ENCODE data around the gene MYO6.

MYO6 gene

DNA sequence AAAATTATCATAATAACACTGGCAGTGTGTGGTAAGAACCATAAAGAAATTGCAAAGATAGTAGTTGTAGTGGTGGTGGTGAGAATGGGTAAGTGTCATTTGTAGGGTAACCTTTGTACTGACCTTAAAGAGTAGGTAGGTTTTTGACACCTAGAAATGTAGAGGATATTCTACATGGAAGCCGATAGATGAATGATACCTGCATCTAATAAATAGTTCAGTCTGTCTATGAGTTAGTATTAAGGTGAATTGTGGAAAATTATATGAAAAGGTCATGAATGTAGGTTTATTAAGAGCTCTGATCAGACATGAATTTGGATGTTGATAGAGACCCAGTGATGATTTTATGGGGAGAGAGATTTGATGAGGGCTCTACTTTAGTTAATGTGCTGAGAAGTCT lies 78.1 kb downstream of the MYO6 start:
- DNase-seq (ENCODE audit: low read depth, low spot score), result no peak
- Histone ChIP-seq H3K36me3 (ENCODE audit: insufficient read depth, insufficient read length, low read length) (no peaks in the 10 kb centered on the region), H3K4me1 (ENCODE audit: insufficient read depth, insufficient read length) (no peaks in the 10 kb centered on the region), H3K9me3 (ENCODE audit: insufficient read depth, low read length) (no peaks in the 10 kb centered on the region), H3K9ac (ENCODE audit: insufficient read length, low read depth) (no peak overlapping the region), H3K27me3 (ENCODE audit: insufficient read depth, insufficient read length) (no peaks in the 10 kb centered on the region), H3K4me3 (ENCODE audit: insufficient read length, low read depth) (no peak overlapping the region)
- TF ChIP-seq ZNF274 (IDR thresholded peaks at IDR 0.05; ENCODE audit: low read depth, low read length) (no peak), SUZ12 (IDR thresholded peaks at IDR 0.05; ENCODE audit: extremely low read depth, insufficient read depth, insufficient read length) (no peak), YY1 (IDR thresholded peaks at IDR 0.05; ENCODE audit: insufficient read depth, insufficient read length) (no peak)

- Histone ChIP-seq H3K9me3 (ENCODE audit: insufficient read depth, low read length) (no peaks in the 10 kb centered on the region), H3K9ac (ENCODE audit: insufficient read length, low read depth) (no peak overlapping the region), H3K4me3 (ENCODE audit: insufficient read length, low read depth) (no peak overlapping the region), H3K36me3 (ENCODE audit: insufficient read depth, insufficient read length, low read length) (peaks cover 3% of the 10 kb centered on the region), H3K27me3 (ENCODE audit: insufficient read depth, insufficient read length) (no peaks in the 10 kb centered on the region), H3K4me1 (ENCODE audit: insufficient read depth, insufficient read length) (no peaks in the 10 kb centered on the region)
- DNase-seq (ENCODE audit: low read depth, low spot score), result no peak
- no peak for TF ChIP-seq YY1 (IDR thresholded peaks at IDR 0.05; ENCODE audit: insufficient read depth, insufficient read length)
- no peak for TF ChIP-seq SUZ12 (IDR thresholded peaks at IDR 0.05; ENCODE audit: extremely low read depth, insufficient read depth, insufficient read length)
- TF ChIP-seq ZNF274 (IDR thresholded peaks at IDR 0.05; ENCODE audit: low read depth, low read length), result no peak
Observed at GRCh38 chr6:75830959-75831885, 82.2 kb downstream of the MYO6 start.

DNA sequence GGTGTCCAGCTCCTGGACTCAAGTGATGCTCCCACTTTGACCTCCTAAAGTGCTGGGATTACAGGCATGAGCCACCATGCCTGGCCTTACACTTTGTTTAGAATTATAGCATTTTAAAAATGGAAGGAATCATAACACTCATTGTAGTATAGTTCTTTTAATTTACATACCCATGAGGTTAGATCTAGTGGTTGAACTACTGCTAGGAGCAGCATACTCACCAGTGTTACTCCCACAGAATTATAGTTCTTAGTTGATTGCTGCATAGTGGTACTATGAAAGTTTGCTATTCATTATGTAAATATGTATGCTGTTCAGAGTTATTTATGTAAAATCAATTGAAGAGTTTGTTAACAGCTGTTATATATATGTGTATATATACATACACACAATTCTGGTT lies 85.4 kb downstream of the MYO6 start:
- H3K9ac ChIP-seq (ENCODE audit: insufficient read length, low read depth), result no peak overlapping the region
- no peak for TF ChIP-seq YY1 (IDR thresholded peaks at IDR 0.05; ENCODE audit: insufficient read depth, insufficient read length)
- no peak for TF ChIP-seq SUZ12 (IDR thresholded peaks at IDR 0.05; ENCODE audit: extremely low read depth, insufficient read depth, insufficient read length)
- no peak for TF ChIP-seq ZNF274 (IDR thresholded peaks at IDR 0.05; ENCODE audit: low read depth, low read length)
- no peak for DNase-seq (ENCODE audit: low read depth, low spot score)
- H3K9me3 ChIP-seq (ENCODE audit: insufficient read depth, low read length), result no peaks in the 10 kb centered on the region
- no peaks in the 10 kb centered on the region for H3K4me1 ChIP-seq (ENCODE audit: insufficient read depth, insufficient read length)
- no peaks in the 10 kb centered on the region for H3K27me3 ChIP-seq (ENCODE audit: insufficient read depth, insufficient read length)
- no peak overlapping the region for H3K4me3 ChIP-seq (ENCODE audit: insufficient read length, low read depth)
- peaks cover 3% of the 10 kb centered on the region for H3K36me3 ChIP-seq (ENCODE audit: insufficient read depth, insufficient read length, low read length)

DNA sequence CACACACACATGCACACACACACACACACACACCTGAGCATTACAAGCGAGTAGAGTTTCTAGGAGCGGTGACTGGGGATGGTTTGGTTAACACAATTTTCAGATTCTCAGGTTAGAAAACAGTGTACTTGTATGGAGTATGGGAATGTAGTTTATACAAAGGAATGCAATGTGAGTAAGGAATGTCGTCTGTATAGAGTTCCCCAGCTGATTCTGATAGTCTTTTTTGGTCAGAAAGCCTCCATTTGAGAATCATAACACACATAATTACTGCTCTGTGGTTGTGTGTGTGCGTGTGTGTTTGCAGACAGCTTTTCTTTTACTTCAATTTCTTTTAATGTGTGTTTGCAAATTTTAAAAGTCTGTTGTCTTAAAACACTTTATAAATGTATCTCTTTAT lies 93.2 kb downstream of the MYO6 start:
- no peak for DNase-seq (ENCODE audit: low read depth, low spot score)
- no peak for TF ChIP-seq SUZ12 (IDR thresholded peaks at IDR 0.05; ENCODE audit: extremely low read depth, insufficient read depth, insufficient read length)
- TF ChIP-seq ZNF274 (IDR thresholded peaks at IDR 0.05; ENCODE audit: low read depth, low read length), result no peak
- no peak for TF ChIP-seq YY1 (IDR thresholded peaks at IDR 0.05; ENCODE audit: insufficient read depth, insufficient read length)
- Histone ChIP-seq H3K4me3 (ENCODE audit: insufficient read length, low read depth) (no peak overlapping the region), H3K9me3 (ENCODE audit: insufficient read depth, low read length) (no peaks in the 10 kb centered on the region), H3K4me1 (ENCODE audit: insufficient read depth, insufficient read length) (no peaks in the 10 kb centered on the region), H3K36me3 (ENCODE audit: insufficient read depth, insufficient read length, low read length) (no peaks in the 10 kb centered on the region), H3K9ac (ENCODE audit: insufficient read length, low read depth) (no peak overlapping the region), H3K27me3 (ENCODE audit: insufficient read depth, insufficient read length) (no peaks in the 10 kb centered on the region)

DNA sequence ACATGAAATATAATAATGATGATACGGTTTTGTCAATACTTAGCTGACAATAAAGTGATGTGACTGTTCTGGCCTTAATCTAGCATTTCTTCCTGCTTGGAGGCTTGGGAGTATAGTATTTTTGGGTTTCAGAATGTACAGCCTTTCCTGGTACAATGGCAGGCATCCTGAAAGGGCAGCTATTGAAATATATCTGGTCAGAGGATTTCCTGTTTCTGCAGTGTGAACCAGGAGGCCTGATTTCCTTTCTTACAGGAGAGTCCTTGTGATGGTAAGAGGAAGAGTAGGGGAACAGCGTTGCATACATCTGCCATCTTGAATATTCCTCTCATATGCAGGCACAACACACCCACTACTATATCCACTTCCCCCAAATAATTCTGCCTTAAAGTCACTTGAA lies 93.7 kb downstream of the MYO6 start:
- no peak for DNase-seq (ENCODE audit: low read depth, low spot score)
- Histone ChIP-seq H3K9ac (ENCODE audit: insufficient read length, low read depth) (no peak overlapping the region), H3K27me3 (ENCODE audit: insufficient read depth, insufficient read length) (no peaks in the 10 kb centered on the region), H3K9me3 (ENCODE audit: insufficient read depth, low read length) (no peaks in the 10 kb centered on the region), H3K36me3 (ENCODE audit: insufficient read depth, insufficient read length, low read length) (no peaks in the 10 kb centered on the region), H3K4me1 (ENCODE audit: insufficient read depth, insufficient read length) (no peaks in the 10 kb centered on the region), H3K4me3 (ENCODE audit: insufficient read length, low read depth) (no peak overlapping the region)
- TF ChIP-seq ZNF274 (IDR thresholded peaks at IDR 0.05; ENCODE audit: low read depth, low read length), result no peak

GRCh38 chr6:75843396-75843795 lies 94.4 kb downstream of the MYO6 start:
- no peaks in the 10 kb centered on the region for H3K36me3 ChIP-seq (ENCODE audit: insufficient read depth, insufficient read length, low read length)
- no peak overlapping the region for H3K4me3 ChIP-seq (ENCODE audit: insufficient read length, low read depth)
- no peaks in the 10 kb centered on the region for H3K4me1 ChIP-seq (ENCODE audit: insufficient read depth, insufficient read length)
- no peaks in the 10 kb centered on the region for H3K27me3 ChIP-seq (ENCODE audit: insufficient read depth, insufficient read length)
- no peak overlapping the region for H3K9ac ChIP-seq (ENCODE audit: insufficient read length, low read depth)
- TF ChIP-seq YY1 (IDR thresholded peaks at IDR 0.05; ENCODE audit: insufficient read depth, insufficient read length), result no peak
- no peaks in the 10 kb centered on the region for H3K9me3 ChIP-seq (ENCODE audit: insufficient read depth, low read length)
- DNase-seq (ENCODE audit: low read depth, low spot score), result no peak

DNA sequence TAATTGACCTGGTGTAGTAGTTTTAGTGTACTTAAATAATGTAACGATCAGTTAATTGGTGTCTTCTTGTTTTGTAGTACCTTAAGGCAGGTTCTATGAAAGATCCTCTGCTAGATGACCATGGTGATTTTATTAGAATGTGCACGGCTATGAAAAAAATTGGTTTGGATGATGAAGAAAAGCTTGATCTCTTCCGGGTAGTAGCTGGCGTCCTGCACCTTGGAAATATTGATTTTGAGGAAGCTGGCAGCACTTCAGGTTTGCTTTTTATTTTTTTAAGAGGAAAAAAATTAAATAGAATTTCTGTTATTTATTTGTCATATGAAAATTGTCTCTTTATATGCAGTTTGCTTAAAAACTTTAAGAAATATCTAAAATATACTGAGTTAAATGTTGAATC lies 99.2 kb downstream of the MYO6 start:
- TF ChIP-seq YY1 (IDR thresholded peaks at IDR 0.05; ENCODE audit: insufficient read depth, insufficient read length), result no peak
- no peak for TF ChIP-seq SUZ12 (IDR thresholded peaks at IDR 0.05; ENCODE audit: extremely low read depth, insufficient read depth, insufficient read length)
- H3K9ac ChIP-seq (ENCODE audit: insufficient read length, low read depth), result no peak overlapping the region
- no peaks in the 10 kb centered on the region for H3K9me3 ChIP-seq (ENCODE audit: insufficient read depth, low read length)
- H3K36me3 ChIP-seq (ENCODE audit: insufficient read depth, insufficient read length, low read length), result no peaks in the 10 kb centered on the region
- H3K27me3 ChIP-seq (ENCODE audit: insufficient read depth, insufficient read length), result no peaks in the 10 kb centered on the region
- H3K4me3 ChIP-seq (ENCODE audit: insufficient read length, low read depth), result no peak overlapping the region
- no peak for DNase-seq (ENCODE audit: low read depth, low spot score)
- no peaks in the 10 kb centered on the region for H3K4me1 ChIP-seq (ENCODE audit: insufficient read depth, insufficient read length)
